ENCODE results near the gene MXI1. TPM values are rescaled to one million over a fixed set of nuclear protein-coding genes. Genes with fewer than 3 reads are reported as not detected.

Gene MXI1
- total RNA-seq, 3 donors from 2014 or later = 75.4 to 137 (median 79.5) TPM

- Histone ChIP-seq H3K36me3 (no peaks in the 10 kb centered on the region), H3K4me3 (peak overlapping the region in 2 of 3 donors; percentile 80 to 96), H3K4me1 (no peaks in the 10 kb centered on the region), H3K27me3 (no peaks in the 10 kb centered on the region), H3K9me3 (no peaks in the 10 kb centered on the region), H3K27ac (peak overlapping the region; percentile 91 to 98)
- intact Hi-C loops (cut with DNase I; ENCODE audit: low total_unique reads) = no loop called here
- TF ChIP-seq POLR2AphosphoS5 (IDR thresholded peaks at IDR 0.05) (no peak), POLR2A (IDR thresholded peaks at IDR 0.05) (no peak)
- TF ChIP-seq, protein P1, sequence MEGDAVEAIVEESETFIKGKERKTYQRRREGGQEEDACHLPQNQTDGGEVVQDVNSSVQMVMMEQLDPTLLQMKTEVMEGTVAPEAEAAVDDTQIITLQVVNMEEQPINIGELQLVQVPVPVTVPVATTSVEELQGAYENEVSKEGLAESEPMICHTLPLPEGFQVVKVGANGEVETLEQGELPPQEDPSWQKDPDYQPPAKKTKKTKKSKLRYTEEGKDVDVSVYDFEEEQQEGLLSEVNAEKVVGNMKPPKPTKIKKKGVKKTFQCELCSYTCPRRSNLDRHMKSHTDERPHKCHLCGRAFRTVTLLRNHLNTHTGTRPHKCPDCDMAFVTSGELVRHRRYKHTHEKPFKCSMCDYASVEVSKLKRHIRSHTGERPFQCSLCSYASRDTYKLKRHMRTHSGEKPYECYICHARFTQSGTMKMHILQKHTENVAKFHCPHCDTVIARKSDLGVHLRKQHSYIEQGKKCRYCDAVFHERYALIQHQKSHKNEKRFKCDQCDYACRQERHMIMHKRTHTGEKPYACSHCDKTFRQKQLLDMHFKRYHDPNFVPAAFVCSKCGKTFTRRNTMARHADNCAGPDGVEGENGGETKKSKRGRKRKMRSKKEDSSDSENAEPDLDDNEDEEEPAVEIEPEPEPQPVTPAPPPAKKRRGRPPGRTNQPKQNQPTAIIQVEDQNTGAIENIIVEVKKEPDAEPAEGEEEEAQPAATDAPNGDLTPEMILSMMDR (IDR thresholded peaks at IDR 0.05) = no peak
- no peak for DNase-seq (ENCODE audit: low spot score in 2 of 2)
Measured at GRCh38 chr10:110224992-110225391, 17.6 kb downstream of the MXI1 start.

GRCh38 chr10:110225441-110225755, 18.0 kb downstream of the MXI1 start:
- no peak for DNase-seq (ENCODE audit: low spot score in 2 of 2)
- H3K27ac ChIP-seq = peak overlapping the region; percentile 91 to 98
- H3K9me3 ChIP-seq = no peaks in the 10 kb centered on the region
- H3K4me1 ChIP-seq = no peaks in the 10 kb centered on the region
- no peaks in the 10 kb centered on the region for H3K27me3 ChIP-seq
- H3K4me3 ChIP-seq = peak overlapping the region; percentile 65 to 96 (median 80)
- no peaks in the 10 kb centered on the region for H3K36me3 ChIP-seq
- TF ChIP-seq POLR2AphosphoS5 (IDR thresholded peaks at IDR 0.05) = no peak
- TF ChIP-seq, protein P1 (IDR thresholded peaks at IDR 0.05) = no peak
- TF ChIP-seq POLR2A (IDR thresholded peaks at IDR 0.05) = no peak
- intact Hi-C loops (cut with DNase I; ENCODE audit: low total_unique reads) = no loop called here

DNA sequence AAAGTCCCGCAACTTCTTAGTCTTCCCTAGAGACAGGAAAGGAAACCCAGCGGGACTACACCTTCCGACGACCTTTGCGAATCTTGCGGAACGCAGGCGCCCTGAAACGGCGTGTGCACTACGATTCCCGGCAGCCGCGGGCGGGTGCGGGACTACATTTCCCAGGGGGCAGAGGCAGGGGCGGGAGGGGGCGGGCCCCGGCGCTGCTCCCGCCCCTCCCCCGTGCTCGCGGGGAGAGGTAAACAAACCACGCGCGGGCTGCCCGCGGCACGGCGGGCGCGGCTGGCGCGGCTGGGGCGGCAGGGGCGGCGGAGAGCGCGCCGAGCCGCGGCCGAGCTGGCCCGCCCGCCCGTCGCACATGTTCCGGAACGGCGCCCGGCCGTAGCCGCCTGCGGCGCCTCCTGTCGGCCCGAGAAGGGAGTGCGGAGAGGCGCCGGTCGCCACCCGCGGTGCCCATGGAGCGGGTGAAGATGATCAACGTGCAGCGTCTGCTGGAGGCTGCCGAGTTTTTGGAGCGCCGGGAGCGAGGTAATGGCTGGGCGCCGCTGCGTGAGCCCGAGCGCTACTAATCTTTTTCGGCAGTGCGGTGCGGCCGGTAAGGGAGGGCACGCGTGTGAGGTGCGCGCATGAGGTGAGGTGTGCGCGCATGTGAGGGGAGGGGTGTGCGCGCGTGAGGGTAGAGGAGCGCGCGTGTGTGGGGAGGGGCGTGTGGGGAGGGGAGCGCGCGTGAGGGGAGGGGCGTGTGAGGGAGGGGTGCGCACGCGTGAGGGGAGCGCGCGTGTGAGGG, 18.5 kb downstream of the MXI1 start:
- Histone ChIP-seq H3K9me3 (no peaks in the 10 kb centered on the region), H3K27ac (peak overlapping the region; percentile 91 to 98), H3K4me3 (peak overlapping the region; percentile 65 to 96 (median 80)), H3K27me3 (no peaks in the 10 kb centered on the region), H3K36me3 (no peaks in the 10 kb centered on the region), H3K4me1 (no peaks in the 10 kb centered on the region)
- intact Hi-C loops (cut with DNase I; ENCODE audit: low total_unique reads) = loop anchor here (2.0 kb wide), 1 partner anchor 79 kb away; the partner anchor contains the start of gene SMNDC1
- peak; percentile 92 to 93 for DNase-seq (ENCODE audit: low spot score in 2 of 2)
- peak; percentile 63 to 79 (median 66) for TF ChIP-seq POLR2AphosphoS5 (IDR thresholded peaks at IDR 0.05)
- TF ChIP-seq, protein P1 (IDR thresholded peaks at IDR 0.05) = peak; percentile 61 to 66 (median 64)
- no peak for TF ChIP-seq POLR2A (IDR thresholded peaks at IDR 0.05)

DNA sequence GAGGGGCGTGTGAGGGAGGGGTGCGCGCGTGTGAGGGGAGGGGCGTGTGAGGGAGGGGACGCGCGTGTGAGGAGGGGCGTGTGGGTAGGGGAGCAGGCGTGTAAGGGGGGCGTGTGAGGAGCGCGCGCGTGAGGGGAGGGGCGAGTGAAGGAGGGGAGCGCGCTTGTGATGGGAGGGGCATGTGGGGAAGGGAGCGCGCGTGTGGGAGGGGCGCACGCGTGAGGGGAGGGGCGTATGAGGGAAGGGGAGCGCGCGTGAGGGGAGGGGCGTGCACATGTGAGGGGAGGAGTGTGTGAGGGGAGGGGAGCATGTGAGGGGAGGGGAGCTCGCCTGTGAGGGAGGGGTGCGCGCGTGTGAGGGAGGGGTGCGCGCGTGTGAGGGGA, 19.1 kb downstream of the MXI1 start:
- Histone ChIP-seq H3K4me3 (peak overlapping the region; percentile 65 to 96 (median 80)), H3K36me3 (no peaks in the 10 kb centered on the region), H3K27ac (peak overlapping the region; percentile 91 to 98), H3K27me3 (no peaks in the 10 kb centered on the region), H3K4me1 (no peaks in the 10 kb centered on the region), H3K9me3 (no peaks in the 10 kb centered on the region)
- intact Hi-C loops (cut with DNase I; ENCODE audit: low total_unique reads) = loop anchor here (2.0 kb wide), 1 partner anchor 78 kb away; the partner anchor contains the start of gene SMNDC1
- TF ChIP-seq, protein P1 (IDR thresholded peaks at IDR 0.05) = no peak
- TF ChIP-seq POLR2A (IDR thresholded peaks at IDR 0.05) (no peak), POLR2AphosphoS5 (IDR thresholded peaks at IDR 0.05) (no peak)
- peak; percentile 85 to 93 for DNase-seq (ENCODE audit: low spot score in 2 of 2)

DNA sequence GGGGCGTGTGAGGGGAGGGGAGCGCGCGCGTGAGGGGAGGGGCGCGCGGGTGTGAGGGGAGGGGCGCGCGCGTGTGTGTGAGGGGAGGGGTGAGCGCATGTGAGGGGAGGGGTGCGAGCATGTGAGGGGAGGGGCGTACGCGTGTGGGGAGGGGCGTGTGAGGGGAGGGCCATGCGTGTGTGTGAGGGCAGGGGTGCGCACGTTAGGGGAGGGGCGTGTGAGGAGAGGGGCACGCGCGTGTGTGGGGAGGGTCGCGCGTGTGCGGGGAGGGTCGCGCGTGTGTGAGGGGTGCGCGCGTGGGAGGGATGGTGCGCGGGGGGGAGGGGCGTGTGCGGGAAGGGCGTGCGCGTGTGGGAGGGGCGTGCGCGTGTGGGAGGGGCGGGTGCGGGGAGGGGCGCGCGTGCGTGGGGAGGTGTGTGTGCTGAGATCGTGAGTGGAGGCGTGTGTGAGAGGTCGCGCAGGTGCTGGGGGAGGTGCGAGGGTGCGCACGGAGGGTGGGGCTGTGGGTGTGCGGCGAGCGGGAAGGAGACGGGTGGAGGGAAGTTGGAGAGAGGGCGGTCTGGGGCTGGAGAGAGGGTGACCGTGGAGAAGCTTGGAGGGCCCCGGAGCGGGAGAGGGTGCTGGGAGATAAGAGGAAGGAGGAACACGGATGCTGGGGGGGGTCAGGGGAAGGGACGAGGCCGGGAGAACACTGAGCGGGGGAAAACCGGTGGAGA, 19.7 kb downstream of the MXI1 start:
- Histone ChIP-seq H3K36me3 (no peaks in the 10 kb centered on the region), H3K4me1 (no peaks in the 10 kb centered on the region), H3K9me3 (no peaks in the 10 kb centered on the region), H3K27me3 (no peaks in the 10 kb centered on the region), H3K27ac (peak overlapping the region; percentile 91 to 98), H3K4me3 (peak overlapping the region; percentile 65 to 96 (median 80))
- intact Hi-C loops (cut with DNase I; ENCODE audit: low total_unique reads) = loop anchor here (2.0 kb wide), 1 partner anchor 78 kb away; the partner anchor contains the start of gene SMNDC1
- peak in 1 of 3 donors; percentile 14 for TF ChIP-seq POLR2AphosphoS5 (IDR thresholded peaks at IDR 0.05)
- TF ChIP-seq POLR2A (IDR thresholded peaks at IDR 0.05) = no peak
- DNase-seq (ENCODE audit: low spot score in 2 of 2) = peak in 1 of 2 donors; percentile 74
